Epithelial cell of esophagus (primary cell): Measurements from ENCODE around the gene RIBC1.
A peak's percentile ranks its signal among the peaks of the same experiment; 100 is the strongest.

Experiments
- DNase-seq: peaks from one replicate; pipeline ENCODE4 v3.0.0; 2010; ENCODE audit warnings: low read depth
- H3K4me3 ChIP-seq: 2 replicates; pipeline ENCODE4 v1.5.1; 2011; ENCODE audit warnings: mild to moderate bottlenecking, low read length, control low read depth
- TF ChIP-seq, protein P1 (sequence below): IDR thresholded peaks from 2 replicates; pipeline ENCODE4 v1.5.1; 2011; ENCODE audit warnings: low read depth, mild to moderate bottlenecking, low read length, control low read depth, inconsistent platforms; ENCODE audit not compliant: insufficient read depth; ENCODE audit errors: missing control alignments

The RIBC1 gene

DNA sequence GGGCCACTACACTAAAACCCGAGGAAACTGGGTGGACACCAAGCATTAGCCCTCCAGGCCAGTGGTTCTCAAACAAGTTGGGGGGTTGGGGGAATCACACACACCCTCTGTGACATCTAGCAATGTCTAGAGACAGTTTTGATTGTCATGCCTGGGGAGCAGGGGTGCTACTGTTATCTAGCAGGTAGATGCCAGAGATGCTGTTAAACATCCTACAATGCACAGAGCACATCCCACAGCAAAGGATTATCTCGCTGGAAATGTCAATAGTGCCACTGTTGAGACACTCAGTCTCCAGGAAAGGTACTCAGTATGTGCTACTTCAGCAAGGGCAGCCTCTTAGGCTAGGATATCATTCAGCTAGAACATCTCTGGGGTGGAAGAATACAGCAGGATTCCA lies 1.5 kb upstream of the RIBC1 start:
- no peak for DNase-seq
- H3K4me3 ChIP-seq: peak overlapping the region; percentile 70
- TF ChIP-seq, protein P1, sequence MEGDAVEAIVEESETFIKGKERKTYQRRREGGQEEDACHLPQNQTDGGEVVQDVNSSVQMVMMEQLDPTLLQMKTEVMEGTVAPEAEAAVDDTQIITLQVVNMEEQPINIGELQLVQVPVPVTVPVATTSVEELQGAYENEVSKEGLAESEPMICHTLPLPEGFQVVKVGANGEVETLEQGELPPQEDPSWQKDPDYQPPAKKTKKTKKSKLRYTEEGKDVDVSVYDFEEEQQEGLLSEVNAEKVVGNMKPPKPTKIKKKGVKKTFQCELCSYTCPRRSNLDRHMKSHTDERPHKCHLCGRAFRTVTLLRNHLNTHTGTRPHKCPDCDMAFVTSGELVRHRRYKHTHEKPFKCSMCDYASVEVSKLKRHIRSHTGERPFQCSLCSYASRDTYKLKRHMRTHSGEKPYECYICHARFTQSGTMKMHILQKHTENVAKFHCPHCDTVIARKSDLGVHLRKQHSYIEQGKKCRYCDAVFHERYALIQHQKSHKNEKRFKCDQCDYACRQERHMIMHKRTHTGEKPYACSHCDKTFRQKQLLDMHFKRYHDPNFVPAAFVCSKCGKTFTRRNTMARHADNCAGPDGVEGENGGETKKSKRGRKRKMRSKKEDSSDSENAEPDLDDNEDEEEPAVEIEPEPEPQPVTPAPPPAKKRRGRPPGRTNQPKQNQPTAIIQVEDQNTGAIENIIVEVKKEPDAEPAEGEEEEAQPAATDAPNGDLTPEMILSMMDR: no peak

DNA sequence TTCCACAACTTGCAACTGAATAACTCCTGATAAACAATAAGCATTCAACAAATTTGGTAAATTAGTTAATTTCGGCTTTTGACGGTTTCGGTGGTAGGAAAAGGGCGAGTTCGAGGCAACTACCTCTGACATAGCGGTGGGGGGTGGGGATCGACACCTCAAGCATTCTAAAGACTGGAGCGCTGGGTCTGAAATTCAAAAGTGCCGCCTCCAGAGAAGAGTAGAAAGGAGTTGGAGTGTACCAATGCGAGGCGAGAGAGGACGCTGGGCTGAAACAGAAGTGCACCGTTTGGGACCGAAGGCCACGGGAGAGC lies 944 bp upstream of the RIBC1 start:
- TF ChIP-seq, protein P1: no peak
- DNase-seq: no peak
- H3K4me3 ChIP-seq: peak overlapping the region; percentile 70

DNA sequence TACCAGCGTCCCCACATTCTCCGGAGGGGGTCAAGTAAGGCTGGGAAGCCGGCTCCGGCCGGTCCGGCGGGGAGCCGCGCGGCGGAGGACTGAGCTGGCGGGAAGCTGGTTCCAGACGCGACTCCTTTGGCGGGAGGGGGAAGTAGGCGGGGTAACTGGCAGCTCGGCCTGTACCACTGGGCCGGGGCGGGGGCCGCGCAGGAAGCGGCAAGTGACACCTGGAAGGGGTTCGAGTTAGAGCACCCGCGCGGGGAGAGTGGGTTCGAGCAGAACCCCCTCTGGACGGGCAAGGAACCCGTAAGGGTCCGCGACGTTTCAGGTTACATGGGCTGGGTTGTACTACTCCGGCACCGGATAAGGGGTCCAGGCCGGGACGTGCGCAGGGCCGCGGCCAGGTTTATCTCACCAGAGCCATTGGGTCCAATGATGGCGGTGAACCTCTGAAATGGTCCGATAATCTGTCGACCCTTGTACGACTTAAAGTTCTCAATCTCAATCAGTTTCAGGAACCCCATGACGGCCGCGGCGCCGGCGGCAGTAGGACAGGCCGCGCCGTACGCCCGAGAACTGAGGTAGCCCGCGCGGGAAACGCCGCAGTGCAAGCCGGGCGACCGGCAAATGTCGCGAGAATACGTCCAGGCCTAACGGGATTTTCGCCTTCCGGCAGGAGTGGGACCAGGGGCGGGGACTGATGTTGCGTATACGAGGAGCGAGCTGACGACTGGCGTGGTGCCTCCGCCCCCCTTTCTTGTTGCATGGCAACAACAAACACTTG lies 400 bp upstream of the RIBC1 start, which contains the start of gene SMC1A:
TSS of gene SMC1A (minus strand) at position 569 of the 775 bp plus-strand sequence. CDS start at position 515, 54 bp downstream.
- DNase-seq: peak; percentile 97
- TF ChIP-seq, protein P1: no peak
- H3K4me3 ChIP-seq: peak within 1 kb of the TSS; percentile 70

DNA sequence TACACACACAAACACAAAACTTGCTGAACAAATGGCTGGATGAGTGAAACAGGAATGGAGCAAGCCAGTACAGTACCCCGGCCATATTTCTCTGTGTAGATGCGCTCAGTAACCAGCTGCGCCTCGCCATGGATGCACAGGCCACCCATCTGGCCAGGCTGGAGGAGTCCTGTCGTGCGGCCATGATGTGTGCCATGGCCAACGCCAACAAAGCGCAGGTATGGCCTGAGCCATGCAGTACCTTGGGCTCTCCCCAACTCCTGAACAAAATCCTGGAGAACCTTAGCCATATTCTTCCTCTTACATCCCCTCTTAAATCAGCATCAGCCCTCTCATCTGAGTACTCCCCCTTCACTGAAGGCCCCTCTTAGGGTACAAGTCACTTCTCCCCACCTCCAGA lies 7.1 kb downstream of the RIBC1 start:
- H3K4me3 ChIP-seq: no peak overlapping the region
- TF ChIP-seq, protein P1: no peak
- DNase-seq: no peak

DNA sequence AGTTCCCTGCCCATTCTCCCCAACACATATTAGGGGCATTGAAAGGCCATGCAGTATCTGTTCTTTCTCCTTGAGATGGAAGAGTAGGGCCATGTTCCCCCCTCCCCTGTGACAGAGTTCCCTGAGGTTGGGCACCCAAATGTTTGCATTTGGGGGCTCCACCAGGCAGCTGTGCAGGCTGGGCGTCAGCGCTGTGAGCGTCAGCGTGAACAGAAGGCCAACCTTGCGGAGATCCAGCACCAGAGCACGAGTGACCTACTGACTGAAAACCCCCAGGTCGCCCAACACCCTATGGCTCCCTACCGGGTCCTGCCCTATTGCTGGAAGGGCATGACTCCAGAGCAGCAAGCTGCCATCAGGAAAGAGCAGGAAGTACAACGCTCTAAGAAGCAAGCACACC lies 7.6 kb downstream of the RIBC1 start:
- H3K4me3 ChIP-seq: no peak overlapping the region
- no peak for DNase-seq
- TF ChIP-seq, protein P1: no peak

DNA sequence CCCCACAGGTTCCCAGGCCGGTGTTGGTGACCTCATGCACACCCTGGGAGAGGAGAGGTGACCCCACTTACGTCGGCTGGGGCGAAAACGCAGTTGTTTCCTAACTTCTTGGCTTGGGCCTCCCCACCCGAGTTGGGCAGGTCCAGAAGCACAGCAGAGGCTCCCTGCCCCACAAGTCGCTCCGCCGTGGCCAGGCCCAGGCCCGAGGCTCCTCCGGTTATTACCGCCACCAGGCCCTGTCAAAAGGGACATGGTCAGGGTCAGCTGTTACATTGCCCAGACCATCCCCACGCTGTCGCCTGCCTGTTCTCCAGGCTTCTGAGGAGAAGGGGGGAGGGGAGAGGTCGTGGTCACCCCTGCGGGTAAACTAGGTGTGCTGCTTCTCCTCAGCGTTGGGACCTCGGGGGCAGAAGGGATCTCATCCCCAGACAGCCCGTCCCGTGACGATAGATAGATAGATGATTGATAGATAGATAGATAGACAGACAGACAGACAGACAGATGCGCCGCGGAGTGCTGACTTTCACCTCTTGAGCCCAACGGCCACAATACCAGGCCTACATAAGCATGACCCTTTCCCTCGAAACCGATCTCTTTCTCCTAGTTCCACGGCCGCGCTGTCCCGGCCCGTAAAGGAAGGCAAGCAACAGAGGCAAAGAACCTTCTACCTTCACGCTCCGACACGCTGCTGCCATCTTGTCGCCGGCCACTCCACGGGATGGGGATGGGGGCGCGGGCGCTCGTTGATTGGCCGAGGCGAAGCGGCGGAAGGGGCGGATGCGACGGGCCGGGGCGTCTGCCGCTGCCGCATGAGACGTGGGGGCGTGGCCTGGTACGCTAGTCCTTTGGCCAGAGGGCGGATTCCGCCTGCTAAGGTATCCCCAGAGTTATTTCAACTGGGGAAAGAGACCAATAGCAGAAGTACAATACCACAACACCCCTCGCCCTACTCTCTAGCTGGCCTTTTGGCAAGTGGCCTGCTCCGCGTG lies 11.3 kb downstream of the RIBC1 start, which contains the start of gene HSD17B10:
TSS of gene HSD17B10 (minus strand) at position 720 of the 989 bp plus-strand sequence. CDS start at position 695, 25 bp downstream.
- peak; percentile 85 for DNase-seq
- TF ChIP-seq, protein P1: no peak
- peak within 1 kb of the TSS; percentile 76 for H3K4me3 ChIP-seq
